HG03378 (cell line): ENCODE measurements around the gene RGS7BP.

ENCODE experiments used
- ATAC-seq: cut with Tn5 transposase; IDR thresholded peaks from one replicate; pipeline ENCODE4 v1.9.1; 2021; ENCODE audit warnings: mild to moderate bottlenecking, moderate library complexity; ENCODE audit not compliant: unreplicated experiment

RGS7BP gene

DNA sequence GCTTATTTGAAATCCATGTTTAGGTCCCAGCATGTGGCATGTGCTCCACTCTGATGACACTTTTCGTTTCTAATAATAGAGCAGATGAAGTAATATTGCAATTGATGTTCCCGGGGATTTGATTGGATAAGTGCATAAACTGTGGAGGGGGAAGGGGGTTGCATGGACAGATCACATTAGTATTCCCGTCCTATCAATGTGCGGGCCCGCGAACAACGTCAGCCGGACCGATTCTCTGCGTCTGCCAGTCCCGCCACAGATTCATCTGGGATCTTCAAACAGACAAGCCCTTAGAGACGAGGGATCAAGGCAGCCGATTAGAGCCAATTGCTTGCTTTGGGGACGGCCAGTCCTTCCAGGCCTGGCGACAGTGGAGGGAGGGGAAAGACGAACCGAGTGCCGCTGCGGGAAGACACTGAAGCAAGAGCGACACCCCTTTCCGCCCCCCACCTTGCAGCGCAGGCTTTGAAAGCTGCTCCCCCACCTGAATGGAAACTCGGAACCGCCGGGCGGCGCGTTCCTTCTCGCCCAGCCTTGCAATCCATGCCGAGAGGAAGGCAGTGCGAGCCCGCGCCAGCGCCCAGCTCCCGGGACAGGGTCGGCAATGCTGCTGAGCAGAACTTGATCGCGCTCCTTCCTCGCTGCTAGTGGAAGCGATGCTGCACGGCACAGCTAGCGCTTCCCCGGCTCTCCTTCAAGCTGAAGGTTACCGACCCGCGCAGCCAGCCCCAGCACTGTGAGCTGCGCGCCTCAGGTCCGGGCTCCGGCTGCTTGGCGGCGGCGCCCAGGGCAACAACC is at the start of gene RGS7BP:
Gene RGS7BP (plus strand): TSS at position 247 of the 798 bp plus-strand sequence. CDS start 610 bp downstream, outside the sequence.
- ATAC-seq = no peak

DNA sequence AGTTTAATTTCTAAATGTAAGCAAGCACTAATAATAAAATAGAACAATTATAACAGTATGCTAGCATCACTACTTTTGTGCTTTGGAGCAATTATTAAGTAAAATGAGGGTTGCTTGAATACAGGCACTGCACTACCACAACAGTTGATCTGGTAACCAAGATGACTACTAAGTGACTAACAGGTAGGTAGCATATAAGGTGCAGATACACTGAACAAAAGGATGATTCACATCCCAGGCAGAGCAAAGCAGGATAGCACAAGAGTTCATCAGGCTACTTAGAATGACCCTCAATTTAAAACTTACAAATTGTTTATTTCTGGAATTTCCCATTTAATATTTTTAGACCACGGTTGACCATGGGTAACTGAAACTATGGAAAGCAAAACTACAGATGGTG is 48.0 kb upstream of the RGS7BP start:
- no peak for ATAC-seq

DNA sequence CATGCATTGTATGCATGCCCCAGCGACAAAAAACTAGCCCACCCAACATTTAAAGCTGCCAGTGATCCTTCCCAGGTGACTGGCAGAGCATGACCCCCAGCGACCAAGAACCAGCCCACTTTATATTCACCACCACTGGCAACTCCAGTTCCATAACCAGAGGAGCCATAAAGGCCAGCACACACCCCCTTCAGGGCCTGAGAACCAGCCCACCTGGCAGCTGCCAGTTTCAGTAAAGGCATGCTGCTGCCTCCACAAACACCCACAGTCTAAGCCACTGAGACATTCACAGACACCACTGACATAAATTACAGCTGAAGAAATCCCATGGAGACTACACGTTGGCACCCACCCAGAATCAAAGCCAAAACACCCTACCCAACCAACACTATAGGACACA is 46.9 kb upstream of the RGS7BP start:
- ATAC-seq = no peak

DNA sequence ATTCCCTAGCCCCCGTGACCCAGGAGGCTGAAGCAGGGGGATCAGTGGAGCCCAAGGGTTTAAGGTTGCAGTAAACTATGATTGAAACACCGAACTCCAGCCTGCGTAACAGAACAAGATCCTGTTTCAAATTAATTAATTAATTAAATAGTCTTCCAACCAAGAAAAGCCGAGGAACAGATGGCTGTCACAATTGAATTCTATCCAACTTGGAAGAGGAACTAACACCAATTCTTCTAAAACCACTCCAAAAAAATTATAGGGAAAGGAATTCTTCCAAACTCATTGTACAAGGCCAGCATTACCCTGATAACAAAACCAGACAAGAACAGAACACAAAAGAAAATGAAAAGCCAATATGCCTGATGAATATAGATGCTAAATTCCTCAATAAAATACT is 43.4 kb upstream of the RGS7BP start:
- ATAC-seq = no peak

DNA sequence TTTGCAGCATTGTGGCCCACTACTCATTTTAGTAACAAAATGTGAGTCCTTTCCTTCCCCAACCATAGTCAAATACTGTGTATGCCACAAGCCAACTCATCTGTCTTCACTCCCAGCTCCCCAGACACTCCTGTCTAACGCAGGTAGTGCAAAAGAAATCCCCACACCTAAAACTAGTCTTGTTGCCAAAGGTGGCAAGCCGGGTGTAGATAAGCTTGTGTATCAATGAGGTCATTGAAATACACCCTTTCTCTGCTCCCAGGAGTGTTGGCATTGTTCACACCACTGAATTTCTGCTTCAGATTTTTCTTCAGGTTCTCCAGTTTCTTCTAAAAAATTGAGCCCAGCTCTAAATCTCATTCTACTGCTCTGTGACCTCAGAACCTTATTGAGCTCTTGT is 19.7 kb upstream of the RGS7BP start:
- no peak for ATAC-seq

DNA sequence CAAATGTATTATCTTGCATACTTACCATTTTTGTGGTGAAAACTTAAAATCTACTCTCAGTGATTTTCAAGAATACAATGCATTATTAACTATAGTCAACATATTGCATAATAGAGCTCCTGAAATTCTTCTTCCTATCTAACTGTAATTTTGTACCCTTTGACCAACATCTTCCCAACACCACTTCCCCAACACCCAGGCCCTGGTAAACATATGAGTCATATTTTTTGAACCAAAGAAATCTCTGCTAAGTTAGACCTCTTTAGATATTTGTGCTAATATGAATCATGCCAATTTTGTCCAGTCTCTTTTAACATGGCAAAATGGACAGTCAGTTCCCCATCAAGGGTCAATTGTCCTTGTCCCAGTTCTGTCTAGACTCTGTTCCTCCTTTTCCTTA is 18.5 kb upstream of the RGS7BP start:
- ATAC-seq = no peak

DNA sequence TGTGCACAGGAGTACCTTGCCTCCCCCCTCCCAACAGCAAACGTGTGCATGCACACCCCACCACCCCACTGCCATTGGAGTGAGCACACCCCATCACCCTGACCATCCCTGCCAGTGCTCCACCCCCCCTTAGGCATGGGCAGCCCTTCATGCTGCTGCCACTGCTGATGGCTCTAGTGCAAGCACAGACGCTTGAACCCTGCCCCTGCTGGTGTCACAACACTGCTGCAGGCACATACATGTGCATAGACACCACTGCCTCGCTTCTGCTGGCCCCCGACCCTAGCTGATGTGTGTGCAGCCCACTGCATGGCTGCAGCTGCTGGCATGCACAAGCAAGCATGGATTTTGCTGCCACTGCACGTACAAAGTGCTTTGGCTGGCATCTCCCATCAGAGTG is 16.0 kb upstream of the RGS7BP start:
- ATAC-seq = no peak

DNA sequence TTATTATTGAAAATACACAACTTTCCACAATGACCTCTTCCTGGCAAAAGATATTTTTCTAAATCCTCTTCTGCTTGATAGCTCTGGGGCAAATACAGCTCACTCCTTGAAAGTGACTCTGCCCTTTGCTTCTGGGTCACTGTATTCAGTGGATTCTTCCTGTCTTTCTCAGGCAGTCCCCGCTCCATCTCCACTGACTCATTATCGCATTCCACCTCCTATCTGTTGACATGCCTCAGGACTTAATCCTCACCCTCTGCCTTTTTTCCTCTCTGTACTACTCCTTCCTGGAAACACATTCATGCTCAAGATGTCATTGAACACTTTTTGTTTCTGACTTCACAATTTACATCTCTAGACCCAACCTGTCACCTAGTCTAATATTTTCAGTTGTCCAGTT is 8.4 kb upstream of the RGS7BP start:
- no peak for ATAC-seq

DNA sequence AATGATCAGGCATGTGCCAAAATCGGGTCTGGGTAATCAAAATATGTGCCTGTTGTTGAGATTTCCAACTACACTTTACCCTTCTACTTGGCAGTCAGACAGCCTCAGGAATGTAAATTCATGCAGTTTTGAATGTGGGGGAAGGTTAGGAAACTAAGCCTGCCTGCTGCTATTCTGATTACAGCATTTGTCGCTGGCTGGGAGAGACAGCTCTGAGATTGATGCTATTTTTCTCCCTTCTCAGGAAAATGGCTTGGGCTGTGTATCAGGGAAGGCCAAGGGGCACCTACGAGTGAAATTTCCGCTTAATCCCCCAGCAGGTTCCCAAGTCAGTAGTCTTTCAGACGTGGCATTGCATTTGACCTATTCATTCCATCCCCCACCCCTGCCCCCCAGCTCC is 3.6 kb upstream of the RGS7BP start:
- no peak for ATAC-seq

DNA sequence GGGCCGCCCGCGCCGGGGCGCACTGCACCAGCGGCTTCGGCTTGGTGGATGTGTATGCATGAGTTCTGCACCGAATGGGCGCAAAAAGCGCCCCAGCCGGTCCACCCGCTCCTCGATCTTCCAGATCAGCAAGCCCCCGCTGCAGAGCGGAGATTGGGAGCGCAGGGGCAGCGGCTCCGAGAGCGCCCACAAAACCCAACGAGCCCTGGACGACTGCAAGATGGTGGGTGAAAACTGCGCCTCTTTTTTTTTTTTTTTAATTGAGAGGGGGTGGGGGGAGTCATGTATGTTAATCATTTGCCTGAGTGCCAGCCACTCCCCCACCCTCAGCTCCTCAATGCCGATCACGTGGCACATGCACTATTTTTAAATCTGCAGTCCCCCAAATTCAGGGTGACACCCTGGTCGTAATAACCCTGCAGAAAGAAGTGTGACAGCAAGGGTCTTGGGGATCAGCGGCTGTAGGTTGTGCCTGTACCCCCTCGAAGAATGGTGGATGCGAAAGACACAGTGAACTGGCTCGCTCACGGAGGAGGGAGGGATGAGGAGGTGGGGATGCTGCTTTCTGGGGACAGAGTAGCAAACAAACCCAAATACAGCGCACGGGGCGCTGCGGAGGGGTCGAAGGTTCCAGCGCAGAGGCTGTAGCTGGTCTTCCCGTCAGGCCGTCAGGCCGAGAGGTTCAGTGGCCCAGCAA is 900 bp downstream of the RGS7BP start:
- no peak for ATAC-seq

DNA sequence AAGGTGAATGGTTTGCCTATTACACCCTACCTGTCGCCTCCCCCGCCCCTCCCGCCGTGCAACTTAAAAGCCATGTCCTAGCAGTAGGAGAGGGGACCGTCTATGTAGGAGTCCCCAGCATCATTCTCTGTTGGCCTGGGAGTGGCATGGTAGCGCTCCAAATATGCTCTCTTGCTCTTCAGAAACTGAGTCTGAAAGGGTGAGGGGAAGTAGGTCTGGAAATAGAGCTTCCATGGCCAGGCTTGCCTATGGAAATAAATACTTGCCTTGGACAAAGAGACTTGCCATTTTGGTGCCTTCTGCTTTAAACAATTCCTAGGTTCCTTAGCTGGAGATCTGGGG is 1.4 kb downstream of the RGS7BP start:
- no peak for ATAC-seq

DNA sequence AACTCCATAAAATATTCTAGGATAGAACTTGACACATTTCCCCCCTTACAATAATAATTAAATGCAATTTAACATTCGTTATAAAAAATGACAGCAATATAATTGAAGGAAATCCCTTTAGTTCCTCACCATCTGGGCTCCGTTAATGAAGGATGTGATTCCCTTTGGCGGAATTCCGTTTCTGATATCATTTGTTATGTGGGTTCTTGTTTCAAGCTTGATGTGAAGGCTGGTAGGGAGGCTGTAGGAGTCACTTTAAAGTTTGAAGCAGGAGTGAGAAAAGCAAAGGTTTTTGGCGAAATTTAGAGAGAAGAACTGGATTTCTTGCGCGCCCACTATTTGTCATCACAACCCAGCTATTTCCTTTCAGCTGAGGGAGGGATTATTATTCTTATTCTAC is 4.0 kb downstream of the RGS7BP start:
- no peak for ATAC-seq

DNA sequence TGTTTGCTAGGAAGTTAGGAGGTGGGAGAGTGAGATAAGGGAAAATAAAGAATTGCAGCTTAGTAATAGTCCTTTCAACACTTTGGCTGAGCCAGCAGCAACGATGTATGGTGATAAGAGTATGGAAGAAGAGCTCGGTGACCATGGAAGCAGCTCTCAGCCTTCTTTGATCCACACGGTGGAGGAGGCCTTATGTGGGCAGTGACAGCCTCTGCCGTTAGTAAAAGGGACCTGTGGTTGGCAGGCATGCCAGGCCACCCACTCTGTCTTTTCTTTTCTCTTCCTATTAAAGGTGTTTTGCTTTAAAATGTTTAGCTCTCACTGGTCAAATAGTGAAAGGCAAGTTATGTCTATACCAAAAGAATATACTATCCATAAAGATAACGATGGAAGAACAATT is 7.7 kb downstream of the RGS7BP start:
- no peak for ATAC-seq

DNA sequence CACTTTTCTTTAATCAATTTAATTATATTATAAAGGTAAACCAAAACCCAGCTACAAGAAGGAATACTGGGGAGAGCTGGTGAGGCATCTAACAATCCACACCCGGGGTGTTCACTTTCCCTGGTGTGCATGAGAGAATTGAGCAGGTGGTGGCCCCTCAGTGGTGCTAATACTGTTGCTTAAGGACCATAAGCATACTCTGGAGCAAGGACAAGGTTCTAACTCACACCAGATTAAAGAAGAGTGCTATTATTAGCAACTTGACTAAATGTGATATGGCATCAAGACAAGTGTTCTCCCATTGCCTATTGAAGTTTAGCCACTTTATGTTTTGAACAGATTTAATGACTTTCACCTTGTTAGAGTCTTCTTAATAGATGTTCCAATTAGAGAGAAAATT is 8.8 kb downstream of the RGS7BP start:
- no peak for ATAC-seq

DNA sequence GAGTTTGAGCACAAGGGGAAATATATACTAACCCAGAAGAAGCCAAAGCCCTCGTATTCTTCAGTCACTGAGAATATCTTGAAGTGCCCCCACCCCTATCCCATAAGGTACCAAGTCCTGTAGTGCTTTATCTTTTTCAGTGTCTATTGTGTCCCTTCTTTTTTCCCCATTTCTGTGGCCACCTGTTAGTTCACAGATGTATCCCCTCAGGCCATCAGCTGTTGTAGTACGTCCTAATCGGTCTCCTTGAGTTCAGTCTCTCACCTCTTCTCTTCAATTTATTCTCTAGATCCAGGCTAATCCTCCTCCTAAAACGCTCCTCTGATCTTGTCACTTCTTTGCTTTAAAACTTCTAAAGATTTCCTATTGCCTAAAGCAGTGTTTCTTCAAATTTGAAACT is 10.4 kb downstream of the RGS7BP start:
- no peak for ATAC-seq

DNA sequence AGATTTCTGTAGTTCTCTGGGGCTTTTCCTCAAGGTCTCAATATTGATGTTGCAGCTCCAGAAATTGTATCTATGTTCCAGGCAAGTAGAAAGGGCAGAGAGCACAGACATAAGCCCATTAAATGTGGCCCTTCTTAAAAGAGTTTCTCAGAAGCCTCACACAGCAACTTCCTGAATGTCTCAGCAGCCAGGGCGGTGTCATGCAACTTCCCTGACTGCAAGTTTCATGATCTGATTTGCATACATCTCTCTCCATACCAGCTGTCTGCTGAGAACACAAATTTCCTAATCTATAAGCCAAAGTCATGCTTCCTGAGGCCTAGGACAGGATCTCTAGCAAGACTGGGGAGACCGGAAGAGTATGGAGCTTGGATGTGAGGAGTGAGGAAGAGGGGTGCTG is 13.0 kb downstream of the RGS7BP start:
- ATAC-seq = no peak

DNA sequence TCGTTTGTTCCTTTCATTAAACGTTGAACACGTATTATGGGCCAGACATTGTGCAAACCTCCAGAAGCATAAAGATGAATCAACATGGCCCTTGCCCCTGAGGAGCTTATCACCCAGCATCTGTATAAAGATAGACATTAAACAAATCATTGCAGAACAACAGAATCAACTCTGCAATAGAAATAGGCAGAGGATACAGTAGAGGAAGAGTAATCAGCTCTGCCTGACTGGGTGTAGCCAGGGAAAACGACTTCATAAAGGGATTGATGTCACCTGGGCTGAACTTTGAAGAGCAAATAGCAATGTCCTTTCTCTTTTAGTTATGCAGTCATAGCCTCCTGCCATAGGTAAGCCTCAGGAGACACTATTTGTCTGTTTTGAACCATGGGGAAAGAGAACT is 13.4 kb downstream of the RGS7BP start:
- ATAC-seq = no peak

DNA sequence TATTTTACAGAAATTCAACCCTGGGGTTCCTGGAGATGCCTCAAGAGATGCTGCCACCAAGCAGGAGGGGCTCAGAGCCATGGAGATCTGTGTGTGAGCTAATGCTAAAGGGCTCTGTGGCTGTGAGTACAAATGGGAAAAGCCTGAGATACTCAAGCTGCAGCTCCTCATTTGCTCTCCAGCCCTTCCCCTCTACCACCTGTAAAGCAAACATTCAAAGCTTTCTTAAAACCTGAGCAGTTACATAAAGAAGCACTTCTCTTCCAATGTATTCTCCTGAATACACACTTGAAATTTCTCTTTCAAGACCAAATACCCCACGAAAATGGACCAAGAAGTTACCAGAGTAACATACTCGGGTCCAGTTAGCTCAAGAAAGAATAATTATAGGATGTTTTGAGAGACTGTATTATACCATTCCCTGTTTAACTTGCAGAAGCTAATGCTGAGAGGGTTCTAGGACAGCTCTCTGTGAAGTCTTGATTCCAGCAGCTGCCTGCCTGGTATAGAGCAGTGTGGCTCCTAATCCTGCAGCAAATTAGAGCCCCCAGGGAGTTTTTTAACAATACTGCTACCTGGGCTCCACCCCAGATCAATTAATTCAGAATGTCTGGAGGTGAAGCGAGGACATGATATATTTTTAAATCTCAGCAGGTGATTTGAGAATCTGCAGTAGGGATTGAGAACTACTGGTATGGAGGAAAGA is 21.1 kb downstream of the RGS7BP start:
- ATAC-seq = no peak

DNA sequence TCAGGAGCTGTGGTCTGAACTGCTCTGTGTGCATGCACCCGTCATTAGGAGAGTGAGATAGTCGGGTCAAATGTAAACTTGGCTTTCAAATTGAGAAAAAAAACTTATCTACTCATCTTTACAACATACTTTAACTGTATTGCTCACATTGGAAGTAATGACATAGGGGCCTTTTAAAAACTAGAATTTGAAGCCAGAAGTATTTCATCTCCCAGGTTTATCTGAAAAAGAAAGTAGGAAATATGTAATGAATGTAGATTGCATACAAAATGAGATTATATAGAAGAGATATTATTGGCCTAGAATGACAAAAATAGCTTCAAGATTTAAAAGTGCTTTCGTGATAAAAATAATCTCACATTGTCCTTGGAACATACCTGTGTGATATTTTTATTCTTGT is 24.3 kb downstream of the RGS7BP start:
- no peak for ATAC-seq

DNA sequence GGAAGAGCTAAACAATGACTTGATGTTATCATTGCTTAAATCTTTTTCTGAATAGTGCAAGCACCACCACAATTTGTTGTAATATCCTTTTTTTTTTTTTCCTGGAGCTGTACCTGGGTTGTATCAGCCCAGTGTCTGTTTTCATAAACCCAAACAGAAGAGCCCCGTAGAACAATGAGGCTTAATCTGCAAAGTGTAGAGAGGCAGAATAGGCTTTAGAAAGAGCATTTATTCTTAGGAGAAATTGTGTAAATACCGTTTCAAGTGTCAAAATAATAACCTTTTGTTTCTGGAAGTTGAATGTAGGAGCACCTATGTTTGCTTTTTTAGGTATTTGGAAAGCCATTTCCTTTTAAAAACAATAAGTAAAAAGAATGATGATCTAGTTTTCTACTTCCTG is 26.4 kb downstream of the RGS7BP start:
- ATAC-seq = no peak

DNA sequence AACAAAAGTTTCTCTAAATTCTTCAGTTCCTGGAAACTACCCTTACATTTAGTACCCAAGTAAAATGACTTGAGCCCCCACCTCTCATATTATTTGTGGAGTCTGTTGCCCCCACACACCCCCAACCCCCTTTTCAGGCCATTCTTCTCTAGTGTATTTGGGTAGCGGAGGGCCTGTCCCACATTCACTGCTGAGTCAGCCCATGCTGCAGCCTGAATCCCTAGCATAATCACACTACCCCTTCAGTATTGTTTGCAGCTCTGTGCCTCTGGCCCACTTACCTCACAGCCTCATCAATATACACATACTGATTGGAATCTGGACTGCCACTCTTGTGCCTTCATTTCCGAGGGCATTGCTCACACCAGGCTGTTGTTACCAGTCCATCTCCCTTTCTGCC is 26.8 kb downstream of the RGS7BP start:
- no peak for ATAC-seq

DNA sequence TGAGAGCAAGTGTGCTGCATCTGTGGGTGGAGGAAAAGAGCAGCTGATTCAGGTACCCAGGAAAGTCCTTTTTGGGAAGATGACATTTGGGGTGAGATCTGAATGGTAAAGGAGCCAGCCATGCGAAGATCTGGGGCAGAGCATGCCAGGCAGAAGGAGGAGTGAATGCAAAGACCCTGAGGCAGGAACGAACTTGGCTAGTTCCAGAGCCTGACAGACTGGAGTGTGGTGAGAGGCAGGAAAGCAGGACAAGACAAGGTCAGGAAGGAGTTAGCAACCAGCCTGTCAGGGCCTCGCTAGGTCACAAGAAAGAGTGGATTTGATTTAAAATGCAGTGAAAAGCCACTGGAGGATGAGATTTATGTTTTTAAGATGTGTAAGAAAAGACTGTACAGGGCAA is 28.2 kb downstream of the RGS7BP start:
- ATAC-seq = no peak
